Activated CD4-positive, CD25-positive, alpha-beta regulatory T cell treated with anti-CD3 and anti-CD28 coated beads, Interleukin-2, amount 50 U/mL, for 24 hours (primary cell): ENCODE results near the gene B3GAT1.
"Not testable (repeated sequence)": the region's sequence is repeated elsewhere in the genome, so short reads cannot be mapped to it uniquely, and the experiment has no call there.

Source experiments
- ATAC-seq, 2 donors: fragments of 150-1000 bp; cut with Tn5 transposase; one replicate each; pipeline ENCODE4 v1.10.0; 2021; ENCODE audit warnings: mild to moderate bottlenecking in 1 of 2, moderate library complexity in 1 of 2

B3GAT1 gene

GRCh38 chr11:134355136-134355535 lies 56.9 kb downstream of the B3GAT1 start:
- no peak for ATAC-seq

- no peak for ATAC-seq
Measured at GRCh38 chr11:134352111-134352510, 59.9 kb downstream of the B3GAT1 start.

DNA sequence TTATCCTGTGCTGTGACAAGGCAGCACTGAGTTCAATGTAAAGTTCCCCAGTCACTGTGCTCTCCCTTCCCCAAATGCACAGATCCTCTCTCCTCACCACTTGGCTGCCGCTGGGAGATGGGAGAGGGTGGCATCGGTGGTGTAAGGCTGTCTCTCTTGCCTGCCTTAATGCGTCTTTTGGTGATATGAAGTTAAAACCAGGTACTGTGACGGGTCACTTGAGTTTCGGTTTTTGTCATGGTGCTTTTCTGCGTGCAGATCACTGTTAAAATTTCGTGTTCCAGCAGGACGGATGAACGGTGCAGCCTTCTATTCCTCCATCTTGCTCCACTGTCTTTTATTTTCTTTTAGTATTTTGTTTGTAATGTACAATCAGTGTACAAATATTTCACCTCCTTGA lies 61.7 kb downstream of the B3GAT1 start:
- ATAC-seq, result no peak

- ATAC-seq, result no peak
Measured at GRCh38 chr11:134349802-134350355, 62.2 kb downstream of the B3GAT1 start.

- ATAC-seq, result no peak
Measured at GRCh38 chr11:134349109-134349801, 62.8 kb downstream of the B3GAT1 start.

DNA sequence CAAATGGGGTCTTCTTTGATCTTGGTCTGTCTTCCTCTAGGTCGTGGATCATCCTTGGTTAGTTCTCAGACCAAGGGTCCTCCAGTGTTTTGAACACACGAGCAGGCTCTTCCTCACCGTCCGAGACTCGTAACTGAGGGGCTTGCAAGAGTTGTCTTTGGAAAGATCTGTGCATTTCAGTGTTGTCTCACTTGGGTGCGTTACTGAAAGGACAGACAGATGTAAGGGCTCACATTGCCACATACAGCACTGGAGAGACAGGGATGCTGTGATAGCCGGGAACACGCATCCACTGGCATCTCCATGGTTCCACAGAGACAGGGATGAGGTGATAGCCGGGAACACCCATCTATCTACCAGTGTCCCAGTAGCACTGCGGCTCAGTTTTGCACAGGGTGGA lies 64.6 kb downstream of the B3GAT1 start:
- no peak for ATAC-seq

DNA sequence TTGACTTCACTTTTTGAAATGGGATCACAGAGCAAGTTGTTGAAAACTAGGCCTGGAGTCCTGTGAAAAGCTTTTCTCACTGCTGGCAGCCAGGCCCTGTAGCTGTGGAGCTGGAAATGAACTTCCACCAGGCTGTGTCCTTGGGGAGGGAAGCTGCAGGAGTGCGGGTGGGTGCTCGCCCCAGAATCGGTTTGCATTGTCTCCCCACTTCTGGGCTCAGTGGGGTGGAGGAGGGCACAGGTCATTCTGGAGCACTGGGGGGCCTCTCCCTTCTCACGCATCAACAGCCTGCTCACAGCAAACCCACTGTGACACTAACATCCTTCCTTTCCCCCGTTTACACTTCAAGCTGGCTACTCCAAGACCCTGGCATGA lies 65.1 kb downstream of the B3GAT1 start:
- ATAC-seq, result no peak

DNA sequence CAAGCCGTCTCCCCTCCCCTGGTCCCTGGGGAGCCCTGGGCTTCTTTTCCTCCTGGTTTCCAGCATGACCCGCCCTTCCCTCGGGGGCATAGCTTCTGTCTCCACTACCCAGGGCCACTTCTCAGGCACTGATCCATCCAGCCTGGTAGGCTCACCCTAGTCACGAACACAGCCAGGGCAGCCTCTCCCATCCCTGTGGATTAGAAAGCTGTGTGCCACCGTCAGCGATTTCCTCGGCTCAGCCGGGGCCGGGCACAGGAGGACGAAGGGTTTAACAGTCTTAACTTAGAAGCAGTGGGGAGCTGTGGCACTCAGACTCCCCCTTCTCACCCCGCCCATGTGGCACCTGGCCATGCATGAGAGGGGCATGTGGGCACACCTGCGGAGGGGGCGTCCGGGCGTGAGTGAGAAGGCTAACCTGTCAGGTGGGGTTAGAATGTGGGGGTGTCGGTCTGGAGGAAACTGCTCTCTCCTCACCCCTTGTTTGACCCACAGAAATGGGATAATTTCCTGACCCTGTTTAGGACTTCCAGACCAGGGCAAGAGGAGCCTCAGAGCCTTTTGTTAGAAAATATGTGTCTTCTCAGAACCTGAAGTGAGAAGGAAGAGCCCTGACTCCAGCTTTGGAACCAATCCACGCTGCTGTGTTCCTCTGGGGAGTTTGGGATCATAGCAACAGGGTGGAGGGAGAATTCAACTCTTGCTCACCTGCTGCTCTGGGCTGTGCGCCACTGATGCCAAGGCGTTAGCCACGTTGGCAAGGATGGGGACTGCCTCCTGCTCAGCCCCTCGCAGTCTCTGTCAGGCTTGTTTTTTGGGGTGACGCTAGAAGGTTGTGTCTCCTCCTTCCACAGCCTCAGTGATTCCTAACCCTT lies 65.7 kb downstream of the B3GAT1 start:
- no peak for ATAC-seq

DNA sequence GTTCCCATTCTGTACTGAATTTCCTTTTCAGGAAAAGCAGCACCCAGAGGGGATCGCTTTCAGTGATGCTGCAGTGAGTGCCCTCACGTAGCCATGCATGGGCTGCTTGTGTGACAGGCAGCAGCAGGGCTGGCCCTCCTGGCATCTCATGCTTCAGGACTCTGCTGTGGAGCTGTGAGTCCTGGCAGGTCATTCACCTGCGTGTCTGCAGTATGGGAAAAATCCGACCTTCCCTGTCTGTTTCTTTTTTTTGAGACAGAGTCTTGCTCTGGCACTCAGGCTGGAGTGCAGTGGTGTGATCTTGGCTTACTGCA lies 66.8 kb downstream of the B3GAT1 start:
- ATAC-seq, result no peak

- not testable (repeated sequence) for ATAC-seq
Measured at GRCh38 chr11:134344497-134345236, 67.4 kb downstream of the B3GAT1 start.

GRCh38 chr11:134343646-134344045 lies 68.4 kb downstream of the B3GAT1 start:
- ATAC-seq, result no peak

DNA sequence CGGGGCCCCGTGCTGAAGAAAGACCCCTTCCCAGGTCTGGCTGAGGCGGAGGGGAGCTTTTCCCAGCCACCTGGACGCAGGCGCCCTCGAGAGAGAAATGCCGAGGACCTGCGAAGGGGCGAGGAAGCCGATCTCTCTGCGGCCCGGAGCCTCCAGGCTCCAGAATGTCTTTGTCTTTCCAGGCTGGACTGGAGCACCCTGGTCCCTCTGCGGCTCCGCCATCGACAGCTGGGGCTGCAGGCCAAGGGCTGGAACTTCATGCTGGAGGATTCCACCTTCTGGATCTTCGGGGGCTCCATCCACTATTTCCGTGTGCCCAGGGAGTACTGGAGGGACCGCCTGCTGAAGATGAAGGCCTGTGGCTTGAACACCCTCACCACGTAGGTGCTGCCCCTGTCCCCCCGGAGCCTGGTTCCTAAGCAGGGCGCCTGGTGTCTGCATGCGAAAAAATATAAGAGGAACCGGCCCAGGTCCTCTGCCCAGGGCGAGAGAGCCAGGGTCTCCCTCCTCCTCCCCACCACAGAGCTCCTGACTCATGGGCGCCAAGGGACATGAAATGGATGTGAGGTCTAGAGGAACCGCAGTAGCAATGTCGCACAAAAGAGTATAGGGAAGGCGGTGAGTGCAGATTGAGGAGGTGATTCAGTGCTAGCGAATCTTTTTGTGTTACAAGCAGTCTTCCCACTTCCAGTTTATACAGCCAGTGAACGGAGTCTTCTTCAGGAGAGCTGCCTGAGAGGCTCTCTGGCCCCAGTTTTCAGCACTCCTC lies 69.3 kb downstream of the B3GAT1 start:
- no peak for ATAC-seq

- ATAC-seq, result no peak
Measured at GRCh38 chr11:134341805-134342571, 70.1 kb downstream of the B3GAT1 start.

DNA sequence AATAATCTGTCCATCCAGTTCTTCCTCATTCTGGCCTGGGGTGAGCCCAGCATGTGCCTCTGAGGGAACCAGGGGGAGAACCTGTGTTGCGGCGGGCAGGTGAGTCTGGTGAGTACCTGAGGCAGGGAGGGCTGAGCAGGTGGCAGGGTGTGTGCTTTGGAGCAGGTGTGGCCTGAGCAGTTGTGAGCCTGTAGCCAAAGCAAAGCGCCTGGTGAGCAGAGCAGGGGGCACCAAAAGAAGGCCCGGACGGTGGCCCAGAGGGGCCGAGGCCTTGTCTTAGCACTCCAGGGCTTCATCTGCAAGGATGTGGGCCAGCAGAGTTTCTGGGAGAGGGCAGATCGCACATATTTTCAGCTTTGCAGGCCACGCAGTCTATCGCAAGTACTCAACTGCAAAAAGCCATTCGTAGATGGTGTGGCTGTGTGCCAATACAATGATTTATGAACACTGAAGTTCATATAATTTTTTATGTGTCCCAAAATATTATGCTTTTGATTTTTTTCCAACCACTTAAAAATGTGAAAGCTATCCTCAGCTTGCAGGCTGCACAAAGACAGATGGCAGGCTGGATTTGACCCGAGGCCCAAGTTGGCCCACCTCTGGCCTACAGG lies 71.6 kb downstream of the B3GAT1 start:
- no peak for ATAC-seq

GRCh38 chr11:134339756-134340155 lies 72.3 kb downstream of the B3GAT1 start:
- ATAC-seq, result no peak

DNA sequence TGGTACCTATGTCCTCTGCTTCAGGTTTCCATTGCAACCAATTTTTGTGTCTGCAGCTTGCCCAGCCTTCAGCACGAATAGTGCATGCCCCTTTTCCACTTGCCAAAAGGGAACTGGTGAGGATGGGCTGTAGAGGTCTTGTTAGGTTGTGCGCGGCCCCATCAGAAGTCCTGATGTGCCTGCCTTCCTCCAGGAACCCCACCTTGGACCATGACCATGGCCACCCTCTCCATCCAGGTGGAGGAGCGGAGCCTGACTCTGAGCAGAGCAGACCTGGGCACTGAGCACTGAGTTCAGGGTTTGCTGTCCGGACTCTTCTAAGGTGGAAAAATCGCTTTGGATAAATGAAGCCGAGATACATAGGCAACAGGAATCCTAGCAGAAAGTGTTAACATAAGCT lies 73.4 kb downstream of the B3GAT1 start:
- no peak for ATAC-seq

DNA sequence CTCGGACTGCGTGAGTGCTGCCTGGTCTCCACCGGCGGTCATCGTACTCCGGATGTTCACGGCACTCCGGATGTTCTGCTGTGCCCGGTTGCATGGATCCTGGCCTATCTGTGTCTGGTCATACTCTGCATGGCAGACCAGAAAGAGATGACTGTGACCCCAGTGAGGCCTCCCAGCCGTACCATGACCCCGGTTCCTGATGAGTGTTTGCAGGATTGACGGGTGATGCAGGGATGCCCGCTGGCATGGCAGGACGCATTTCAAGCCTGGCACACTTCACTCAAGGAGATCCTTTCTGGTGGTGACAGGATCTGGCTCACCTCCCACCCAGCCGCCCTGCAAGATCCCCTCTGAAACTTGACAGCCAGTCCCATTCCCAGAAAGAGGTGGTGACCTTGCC lies 74.0 kb downstream of the B3GAT1 start:
- no peak for ATAC-seq

DNA sequence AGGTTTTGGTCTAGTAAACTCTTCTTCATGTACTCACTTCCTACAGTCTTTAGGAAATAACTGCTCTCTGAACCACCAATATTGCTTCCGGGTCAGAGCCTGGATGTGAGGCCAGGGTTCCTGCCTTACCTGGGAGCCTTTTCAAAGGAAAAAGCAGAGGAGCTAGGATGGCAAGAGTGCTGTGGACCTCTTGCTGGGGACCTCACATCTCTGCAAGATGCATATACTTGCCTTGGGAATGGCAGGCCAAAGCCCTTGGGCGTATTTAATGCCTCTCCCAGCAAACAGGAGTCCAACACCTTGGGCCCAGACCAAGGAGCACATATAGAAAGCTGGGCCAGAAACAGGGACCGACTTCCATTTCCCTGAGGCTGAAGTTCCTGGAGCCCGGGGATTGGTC lies 75.0 kb downstream of the B3GAT1 start:
- no peak for ATAC-seq

GRCh38 chr11:134334796-134335571 lies 77.1 kb downstream of the B3GAT1 start:
- no peak for ATAC-seq

DNA sequence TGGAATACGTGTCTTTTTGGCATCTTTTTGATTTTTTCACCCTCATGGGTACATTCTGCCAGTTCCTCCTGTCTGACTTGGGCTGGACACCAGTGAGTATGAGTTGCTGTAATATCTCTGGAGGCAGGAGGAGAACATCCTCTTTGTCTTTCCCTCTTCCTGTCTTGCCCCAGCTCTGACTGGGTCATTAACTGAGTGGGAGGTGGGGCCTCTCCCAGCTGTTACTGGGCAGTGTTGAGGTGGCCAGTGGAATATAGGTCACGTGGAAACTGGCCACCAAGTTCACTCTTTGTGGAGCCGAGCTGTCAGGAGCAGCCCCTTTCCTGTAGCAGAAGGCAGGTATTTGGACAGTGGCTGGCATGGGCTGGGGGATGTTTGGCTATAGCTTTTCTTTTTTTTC lies 78.1 kb downstream of the B3GAT1 start:
- ATAC-seq, result no peak

- no peak for ATAC-seq
Measured at GRCh38 chr11:134333312-134333711, 78.7 kb downstream of the B3GAT1 start.
